Adipocyte (in vitro differentiated cells): Measurements from ENCODE around the gene CST4.
A peak's percentile ranks its signal among the peaks of the same experiment; 100 is the strongest.
"Not testable (repeated sequence)": the region's sequence is repeated elsewhere in the genome, so short reads cannot be mapped to it uniquely, and the experiment has no call there.

ENCODE experiments used
- DNase-seq: peaks from one replicate; pipeline ENCODE4 v3.0.0-alpha.2; 2015; ENCODE audit warnings: low read depth
- H3K27me3 ChIP-seq: replicated peaks from 2 replicates; pipeline ENCODE4 v1.7.0; 2013; ENCODE audit warnings: mild to moderate bottlenecking, low read length, moderate library complexity; ENCODE audit not compliant: control insufficient read depth, insufficient read depth
- H3K36me3 ChIP-seq: 2 replicates; pipeline ENCODE4 v1.7.0; 2013; ENCODE audit warnings: low read length, mild to moderate bottlenecking, moderate library complexity; ENCODE audit not compliant: control insufficient read depth, insufficient read depth, severe bottlenecking
- H3K4me1 ChIP-seq: 2 replicates; pipeline ENCODE4 v1.7.0; 2013; ENCODE audit warnings: mild to moderate bottlenecking, low read length, moderate library complexity; ENCODE audit not compliant: control insufficient read depth, insufficient read depth
- H3K4me3 ChIP-seq: 2 replicates; pipeline ENCODE4 v1.7.0; 2013; ENCODE audit warnings: mild to moderate bottlenecking, low read length, moderate library complexity
- H3K9ac ChIP-seq: 2 replicates; pipeline ENCODE4 v1.7.0; 2013; ENCODE audit warnings: mild to moderate bottlenecking, low read length, moderate library complexity
- H3K9me3 ChIP-seq: 2 replicates; pipeline ENCODE4 v1.7.0; 2013; ENCODE audit warnings: mild to moderate bottlenecking, low read length, moderate library complexity; ENCODE audit not compliant: control insufficient read depth

The CST4 gene

GRCh38 chr20:23688684-23689398, at the start of gene CST4:
Gene CST4 (minus strand): TSS chr20:23689038. CDS start chr20:23688969, 69 bp downstream.
- DNase-seq, H3K27me3 ChIP-seq, H3K36me3 ChIP-seq, H3K9ac ChIP-seq, H3K9me3 ChIP-seq, H3K4me3 ChIP-seq: not testable (repeated sequence)
- H3K4me1 ChIP-seq = peaks cover 22% of the 10 kb centered on the region

- H3K36me3 ChIP-seq, DNase-seq, H3K27me3 ChIP-seq, H3K9me3 ChIP-seq, H3K9ac ChIP-seq, H3K4me1 ChIP-seq, H3K4me3 ChIP-seq: not testable (repeated sequence)
Measured at GRCh38 chr20:23735391-23735790, 46.6 kb upstream of the CST4 start.

- H3K36me3 ChIP-seq, H3K9ac ChIP-seq, H3K27me3 ChIP-seq, H3K4me1 ChIP-seq, H3K9me3 ChIP-seq, DNase-seq, H3K4me3 ChIP-seq: not testable (repeated sequence)
Measured at GRCh38 chr20:23734949-23735348, 46.1 kb upstream of the CST4 start.

- H3K4me3 ChIP-seq, H3K9ac ChIP-seq, H3K36me3 ChIP-seq, H3K4me1 ChIP-seq, H3K9me3 ChIP-seq, H3K27me3 ChIP-seq: not testable (repeated sequence)
- peak; percentile 25 for DNase-seq
Measured at GRCh38 chr20:23734440-23734839, 45.6 kb upstream of the CST4 start.

- H3K27me3 ChIP-seq = peaks cover 7% of the 10 kb centered on the region
- no peak for DNase-seq
Measured at GRCh38 chr20:23727016-23727415, 38.2 kb upstream of the CST4 start.

GRCh38 chr20:23725102-23725501, 36.3 kb upstream of the CST4 start:
- DNase-seq = no peak
- Histone ChIP-seq H3K9ac (no peak overlapping the region), H3K36me3 (no peaks in the 10 kb centered on the region), H3K27me3 (peaks cover 7% of the 10 kb centered on the region), H3K4me1 (peaks cover 2% of the 10 kb centered on the region), H3K9me3 (no peaks in the 10 kb centered on the region), H3K4me3 (no peak overlapping the region)

More at GRCh38 chr20:23727016-23727415, 38.2 kb upstream of the CST4 start:
- Histone ChIP-seq H3K9me3 (no peaks in the 10 kb centered on the region), H3K4me3 (no peak overlapping the region), H3K4me1 (no peaks in the 10 kb centered on the region), H3K9ac (no peak overlapping the region), H3K36me3 (no peaks in the 10 kb centered on the region)

- not testable (repeated sequence) for H3K9ac ChIP-seq, H3K4me1 ChIP-seq, H3K4me3 ChIP-seq, H3K27me3 ChIP-seq, H3K9me3 ChIP-seq, H3K36me3 ChIP-seq
- DNase-seq = peak; percentile 42
Measured at GRCh38 chr20:23723659-23724307, 34.9 kb upstream of the CST4 start.

GRCh38 chr20:23722851-23723250, 34.0 kb upstream of the CST4 start:
- not testable (repeated sequence) for H3K4me3 ChIP-seq, DNase-seq, H3K9me3 ChIP-seq, H3K27me3 ChIP-seq, H3K9ac ChIP-seq, H3K4me1 ChIP-seq, H3K36me3 ChIP-seq

GRCh38 chr20:23721962-23722361, 33.1 kb upstream of the CST4 start:
- Histone ChIP-seq H3K9ac (no peak overlapping the region), H3K4me1 (peaks cover 2% of the 10 kb centered on the region), H3K36me3 (no peaks in the 10 kb centered on the region), H3K9me3 (peaks cover 4% of the 10 kb centered on the region), H3K27me3 (peaks cover 11% of the 10 kb centered on the region), H3K4me3 (no peak overlapping the region)
- DNase-seq = no peak

GRCh38 chr20:23719351-23719750, 30.5 kb upstream of the CST4 start:
- not testable (repeated sequence) for H3K36me3 ChIP-seq, H3K27me3 ChIP-seq, H3K4me1 ChIP-seq

GRCh38 chr20:23711778-23712177, 22.9 kb upstream of the CST4 start:
- H3K36me3 ChIP-seq, H3K4me1 ChIP-seq, H3K4me3 ChIP-seq, DNase-seq, H3K9ac ChIP-seq, H3K9me3 ChIP-seq: not testable (repeated sequence)
- peaks cover 29% of the 10 kb centered on the region for H3K27me3 ChIP-seq

More at GRCh38 chr20:23719351-23719750, 30.5 kb upstream of the CST4 start:
- not testable (repeated sequence) for H3K9me3 ChIP-seq, H3K9ac ChIP-seq, H3K4me3 ChIP-seq, DNase-seq
